ENCODE data around the gene ZNF862.

DNA sequence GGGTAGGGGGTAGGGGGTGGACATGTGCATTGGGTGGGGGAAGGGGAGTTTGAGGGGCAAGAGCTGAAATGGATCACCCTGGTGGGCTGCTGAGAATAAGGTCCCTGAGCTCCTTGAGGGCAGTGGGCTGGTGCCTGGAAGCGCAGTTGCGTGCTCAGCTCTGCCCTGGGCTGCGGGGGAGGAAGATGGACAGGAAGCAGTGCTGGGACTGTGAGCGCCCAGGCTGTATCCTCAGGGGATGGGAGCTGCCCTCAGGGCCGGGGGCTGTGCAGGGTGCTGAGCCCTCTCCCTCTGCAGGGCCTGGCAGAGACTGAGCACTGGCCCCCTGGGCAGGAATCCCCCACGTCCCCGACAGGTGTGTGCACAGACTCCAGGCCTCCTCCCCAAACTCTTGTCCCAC is 40.4 kb upstream of the ZNF862 start:
- TF ChIP-seq SIN3A (IDR thresholded peaks at IDR 0.05; ENCODE audit: borderline replicate concordance, insufficient read depth, low read length), result no peak
- no peak for TF ChIP-seq REST (IDR thresholded peaks at IDR 0.05; ENCODE audit: insufficient read depth in 1 of 2, low read depth in 2 of 2, low read length in 2 of 2)
- no peak for TF ChIP-seq POLR2AphosphoS5 (IDR thresholded peaks at IDR 0.05; ENCODE audit: low read depth, low read length)
- no peak for TF ChIP-seq TAF1 (IDR thresholded peaks at IDR 0.05; ENCODE audit: borderline replicate concordance, insufficient read depth, low read length)

Measured in PFSK-1 (cell line).